ENCODE measurements around the gene TUBA3D. TPM values are rescaled to one million over a fixed set of nuclear protein-coding genes. Genes with fewer than 3 reads are reported as not detected.
"Not testable (repeated sequence)": the region's sequence is repeated elsewhere in the genome, so short reads cannot be mapped to it uniquely, and the experiment has no call there.

The TUBA3D gene
- total and polyA plus RNA-seq, 2 donors from 2014 or later: not detected

DNA sequence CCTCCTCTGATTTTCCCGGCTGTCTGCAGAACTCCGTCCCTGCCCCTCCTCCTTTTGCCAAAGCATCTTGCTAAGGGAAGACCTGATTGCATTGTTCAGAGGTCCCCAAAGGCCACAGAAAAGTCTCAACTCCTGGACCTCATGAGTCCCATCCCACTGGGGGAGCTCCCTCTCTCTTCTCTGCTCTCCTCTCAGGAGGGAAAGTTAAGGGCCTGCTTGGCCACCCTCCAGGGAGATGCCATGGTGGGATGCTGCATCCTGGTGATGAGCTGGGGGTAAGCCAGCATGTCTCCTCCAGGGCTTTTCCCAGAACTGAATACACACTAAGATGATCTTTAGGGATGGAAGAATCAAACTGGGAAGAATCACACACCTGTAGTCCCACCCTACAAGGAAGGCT, 2.7 kb upstream of the TUBA3D start:
- intact Hi-C loops (cut with DNase I); H3K4me1 ChIP-seq (ENCODE audit: control insufficient read depth in 2 of 3, insufficient read depth in 2 of 3, low read depth in 1 of 3, low read length in 3 of 3); H3K36me3 ChIP-seq (ENCODE audit: control insufficient read depth in 2 of 3, insufficient read depth in 3 of 3, low read length in 3 of 3); FAIRE-seq; H3K9me3 ChIP-seq (ENCODE audit: control insufficient read depth in 2 of 3, insufficient read depth in 1 of 3, low read length in 3 of 3); H3K27ac ChIP-seq (ENCODE audit: low read depth in 2 of 2, low read length in 2 of 2); H3K4me3 ChIP-seq (ENCODE audit: low read length in 3 of 3); H3K9ac ChIP-seq (ENCODE audit: low read length in 3 of 3); H3K27me3 ChIP-seq (ENCODE audit: control insufficient read depth, insufficient read depth, low read length); DNase-seq: not testable (repeated sequence)

- H3K36me3 ChIP-seq (ENCODE audit: control insufficient read depth in 2 of 3, insufficient read depth in 3 of 3, low read length in 3 of 3); intact Hi-C loops (cut with DNase I); FAIRE-seq; H3K4me3 ChIP-seq (ENCODE audit: low read length in 3 of 3); H3K4me1 ChIP-seq (ENCODE audit: control insufficient read depth in 2 of 3, insufficient read depth in 2 of 3, low read depth in 1 of 3, low read length in 3 of 3); DNase-seq; H3K9me3 ChIP-seq (ENCODE audit: control insufficient read depth in 2 of 3, insufficient read depth in 1 of 3, low read length in 3 of 3); H3K9ac ChIP-seq (ENCODE audit: low read length in 3 of 3); H3K27me3 ChIP-seq (ENCODE audit: control insufficient read depth, insufficient read depth, low read length); H3K27ac ChIP-seq (ENCODE audit: low read depth in 2 of 2, low read length in 2 of 2): not testable (repeated sequence)
These were observed 444 bp downstream of the TUBA3D start for GRCh38 chr2:131476363-131476762.

GRCh38 chr2:131477227-131477626, 1.3 kb downstream of the TUBA3D start:
- FAIRE-seq; H3K9ac ChIP-seq (ENCODE audit: low read length in 3 of 3): not testable (repeated sequence)

DNA sequence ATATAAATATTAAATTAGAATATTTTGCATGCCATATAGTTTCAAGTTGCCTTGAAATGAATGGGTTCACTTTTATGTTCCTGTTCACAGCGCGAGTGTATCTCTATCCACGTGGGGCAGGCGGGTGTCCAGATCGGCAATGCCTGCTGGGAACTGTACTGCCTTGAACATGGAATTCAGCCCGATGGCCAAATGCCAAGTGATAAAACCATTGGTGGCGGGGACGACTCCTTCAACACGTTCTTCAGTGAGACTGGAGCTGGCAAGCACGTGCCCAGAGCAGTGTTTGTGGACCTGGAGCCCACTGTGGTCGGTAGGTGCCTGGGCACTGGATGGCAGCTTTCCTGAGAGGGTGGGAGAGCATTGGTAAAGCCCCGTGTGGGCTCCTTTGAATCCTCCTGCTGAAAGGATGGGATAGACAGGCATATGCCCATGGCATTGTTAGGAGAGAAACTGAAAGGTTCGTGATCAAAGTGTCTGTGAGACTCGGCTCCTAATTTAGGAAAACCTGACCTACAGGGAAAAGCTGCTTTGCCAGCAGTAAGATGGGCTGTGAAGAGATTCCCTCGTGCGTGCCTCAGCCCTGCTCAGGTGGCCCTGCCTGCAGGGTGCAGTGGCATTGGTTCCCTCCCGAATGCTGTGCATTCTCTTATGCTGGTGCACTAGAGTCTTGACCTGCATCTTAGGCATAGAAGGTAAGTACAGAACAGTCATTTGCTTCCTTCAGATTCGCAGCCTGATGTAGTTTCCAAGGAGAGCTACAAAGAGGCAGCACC, 2.3 kb downstream of the TUBA3D start:
- H3K4me1 ChIP-seq (ENCODE audit: control insufficient read depth in 2 of 3, insufficient read depth in 2 of 3, low read depth in 1 of 3, low read length in 3 of 3); H3K27ac ChIP-seq (ENCODE audit: low read depth in 2 of 2, low read length in 2 of 2); H3K9ac ChIP-seq (ENCODE audit: low read length in 3 of 3); FAIRE-seq; intact Hi-C loops (cut with DNase I); H3K9me3 ChIP-seq (ENCODE audit: control insufficient read depth in 2 of 3, insufficient read depth in 1 of 3, low read length in 3 of 3); H3K27me3 ChIP-seq (ENCODE audit: control insufficient read depth, insufficient read depth, low read length); H3K36me3 ChIP-seq (ENCODE audit: control insufficient read depth in 2 of 3, insufficient read depth in 3 of 3, low read length in 3 of 3); H3K4me3 ChIP-seq (ENCODE audit: low read length in 3 of 3): not testable (repeated sequence)
- DNase-seq: peak in 1 of 5 donors; percentile 3

More at GRCh38 chr2:131477227-131477626, 1.3 kb downstream of the TUBA3D start:
- intact Hi-C loops (cut with DNase I); H3K4me1 ChIP-seq (ENCODE audit: control insufficient read depth in 2 of 3, insufficient read depth in 2 of 3, low read depth in 1 of 3, low read length in 3 of 3); H3K27me3 ChIP-seq (ENCODE audit: control insufficient read depth, insufficient read depth, low read length); DNase-seq; H3K9me3 ChIP-seq (ENCODE audit: control insufficient read depth in 2 of 3, insufficient read depth in 1 of 3, low read length in 3 of 3); H3K4me3 ChIP-seq (ENCODE audit: low read length in 3 of 3); H3K27ac ChIP-seq (ENCODE audit: low read depth in 2 of 2, low read length in 2 of 2); H3K36me3 ChIP-seq (ENCODE audit: control insufficient read depth in 2 of 3, insufficient read depth in 3 of 3, low read length in 3 of 3): not testable (repeated sequence)

- DNase-seq: peak in 2 of 5 donors; percentile 68 to 69
- intact Hi-C loops (cut with DNase I); H3K9ac ChIP-seq (ENCODE audit: low read length in 3 of 3); H3K9me3 ChIP-seq (ENCODE audit: control insufficient read depth in 2 of 3, insufficient read depth in 1 of 3, low read length in 3 of 3); FAIRE-seq; H3K4me1 ChIP-seq (ENCODE audit: control insufficient read depth in 2 of 3, insufficient read depth in 2 of 3, low read depth in 1 of 3, low read length in 3 of 3); H3K27me3 ChIP-seq (ENCODE audit: control insufficient read depth, insufficient read depth, low read length); H3K36me3 ChIP-seq (ENCODE audit: control insufficient read depth in 2 of 3, insufficient read depth in 3 of 3, low read length in 3 of 3); H3K27ac ChIP-seq (ENCODE audit: low read depth in 2 of 2, low read length in 2 of 2); H3K4me3 ChIP-seq (ENCODE audit: low read length in 3 of 3): not testable (repeated sequence)
These were observed 3.0 kb downstream of the TUBA3D start for GRCh38 chr2:131478850-131479461.

DNA sequence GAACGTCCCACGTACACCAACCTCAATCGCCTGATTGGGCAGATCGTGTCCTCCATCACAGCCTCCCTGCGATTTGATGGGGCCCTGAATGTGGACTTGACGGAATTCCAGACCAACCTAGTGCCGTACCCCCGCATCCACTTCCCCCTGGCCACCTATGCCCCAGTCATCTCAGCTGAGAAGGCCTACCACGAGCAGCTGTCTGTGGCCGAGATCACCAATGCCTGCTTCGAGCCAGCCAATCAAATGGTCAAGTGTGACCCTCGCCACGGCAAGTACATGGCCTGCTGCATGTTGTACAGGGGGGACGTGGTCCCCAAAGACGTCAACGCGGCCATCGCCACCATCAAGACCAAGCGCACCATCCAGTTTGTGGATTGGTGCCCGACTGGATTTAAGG, 4.4 kb downstream of the TUBA3D start:
- H3K4me1 ChIP-seq (ENCODE audit: control insufficient read depth in 2 of 3, insufficient read depth in 2 of 3, low read depth in 1 of 3, low read length in 3 of 3); H3K4me3 ChIP-seq (ENCODE audit: low read length in 3 of 3); H3K27ac ChIP-seq (ENCODE audit: low read depth in 2 of 2, low read length in 2 of 2); DNase-seq; H3K9me3 ChIP-seq (ENCODE audit: control insufficient read depth in 2 of 3, insufficient read depth in 1 of 3, low read length in 3 of 3); H3K36me3 ChIP-seq (ENCODE audit: control insufficient read depth in 2 of 3, insufficient read depth in 3 of 3, low read length in 3 of 3); H3K27me3 ChIP-seq (ENCODE audit: control insufficient read depth, insufficient read depth, low read length); H3K9ac ChIP-seq (ENCODE audit: low read length in 3 of 3); FAIRE-seq: not testable (repeated sequence)
- intact Hi-C loops (cut with DNase I): loop anchor here (10.0 kb wide), 1 partner anchor 1296 kb away; the partner anchor contains the start of genes MZT2B and SMPD4

- not testable (repeated sequence) for FAIRE-seq, DNase-seq
- intact Hi-C loops (cut with DNase I): loop anchor here (10.0 kb wide), 1 partner anchor 1298 kb away; the partner anchor contains the start of genes MZT2B and SMPD4
These were observed 6.7 kb downstream of the TUBA3D start for GRCh38 chr2:131482506-131483155.

More at GRCh38 chr2:131482506-131483155, 6.7 kb downstream of the TUBA3D start:
- H3K9me3 ChIP-seq (ENCODE audit: control insufficient read depth in 2 of 3, insufficient read depth in 1 of 3, low read length in 3 of 3); H3K27ac ChIP-seq (ENCODE audit: low read depth in 2 of 2, low read length in 2 of 2); H3K36me3 ChIP-seq (ENCODE audit: control insufficient read depth in 2 of 3, insufficient read depth in 3 of 3, low read length in 3 of 3); H3K4me1 ChIP-seq (ENCODE audit: control insufficient read depth in 2 of 3, insufficient read depth in 2 of 3, low read depth in 1 of 3, low read length in 3 of 3); H3K4me3 ChIP-seq (ENCODE audit: low read length in 3 of 3); H3K9ac ChIP-seq (ENCODE audit: low read length in 3 of 3); H3K27me3 ChIP-seq (ENCODE audit: control insufficient read depth, insufficient read depth, low read length): not testable (repeated sequence)

Measured in kidney (tissue), 11 donors.